Measurements from ENCODE around the gene CALD1.

CALD1 gene

GRCh38 chr7:134886353-134887057, 107.1 kb downstream of the CALD1 start:
- no peak for TF ChIP-seq TCF4 (CRISPR knock-in tag; IDR thresholded peaks at IDR 0.05; ENCODE audit: borderline replicate concordance)
- TF ChIP-seq RARB (CRISPR knock-in tag; IDR thresholded peaks at IDR 0.05): no peak
- TF ChIP-seq ISL1 (CRISPR knock-in tag; IDR thresholded peaks at IDR 0.05): peak; percentile 93
- 0 out of 2 replicates have a peak, but pooled peaks have one; percentile 67 for TF ChIP-seq PATZ1 (CRISPR knock-in tag; IDR thresholded peaks at IDR 0.05; ENCODE audit: borderline replicate concordance)
- no peak for TF ChIP-seq CSDC2 (CRISPR knock-in tag; IDR thresholded peaks at IDR 0.05)
- TF ChIP-seq ZC3H10 (CRISPR knock-in tag; IDR thresholded peaks at IDR 0.05): no peak
- TF ChIP-seq CREB5 (CRISPR knock-in tag; IDR thresholded peaks at IDR 0.05; ENCODE audit: low read depth): peak; percentile 68; the same call in 1 of the 2 replicates
- TF ChIP-seq ESRRG (CRISPR knock-in tag; IDR thresholded peaks at IDR 0.05): peak; percentile 55; the same call in 1 of the 2 replicates
- TF ChIP-seq OSR1 (CRISPR knock-in tag; IDR thresholded peaks at IDR 0.05): no peak
- TF ChIP-seq POU6F1 (CRISPR knock-in tag; IDR thresholded peaks at IDR 0.05; ENCODE audit: borderline replicate concordance, low read depth): peak; percentile 53; the same call in 1 of the 2 replicates
- no peak for TF ChIP-seq TOX (CRISPR knock-in tag; IDR thresholded peaks at IDR 0.05; ENCODE audit: borderline replicate concordance)
- no peak for TF ChIP-seq ZNF70 (CRISPR knock-in tag; IDR thresholded peaks at IDR 0.05)
- TF ChIP-seq ZFP3 (CRISPR knock-in tag; IDR thresholded peaks at IDR 0.05): 0 out of 2 replicates have a peak, but pooled peaks have one; percentile 15
- ATAC-seq: peak; percentile 24

- TF ChIP-seq ZFP3 (CRISPR knock-in tag; IDR thresholded peaks at IDR 0.05): no peak
- TF ChIP-seq GLIS3 (CRISPR knock-in tag; IDR thresholded peaks at IDR 0.05): no peak
- TF ChIP-seq ARNTL (CRISPR knock-in tag; IDR thresholded peaks at IDR 0.05; ENCODE audit: borderline replicate concordance, low read depth): no peak
- no peak for TF ChIP-seq SNAI2 (CRISPR knock-in tag; IDR thresholded peaks at IDR 0.05)
- TF ChIP-seq ZNF8 (CRISPR knock-in tag; IDR thresholded peaks at IDR 0.05): no peak
- TF ChIP-seq ZC3H10 (CRISPR knock-in tag; IDR thresholded peaks at IDR 0.05): no peak
- TF ChIP-seq CSRNP3 (CRISPR knock-in tag; IDR thresholded peaks at IDR 0.05): no peak
- no peak for TF ChIP-seq POU6F1 (CRISPR knock-in tag; IDR thresholded peaks at IDR 0.05; ENCODE audit: borderline replicate concordance, low read depth)
- TF ChIP-seq ISL1 (CRISPR knock-in tag; IDR thresholded peaks at IDR 0.05): no peak
- no peak for TF ChIP-seq CSDC2 (CRISPR knock-in tag; IDR thresholded peaks at IDR 0.05)
- TF ChIP-seq CREB5 (CRISPR knock-in tag; IDR thresholded peaks at IDR 0.05; ENCODE audit: low read depth): no peak
- TF ChIP-seq ZNF565 (CRISPR knock-in tag; conservative IDR thresholded peaks at IDR 0.05; ENCODE audit: low read depth): no peak
- TF ChIP-seq PATZ1 (CRISPR knock-in tag; IDR thresholded peaks at IDR 0.05; ENCODE audit: borderline replicate concordance): no peak
- no peak for TF ChIP-seq ZFP30 (CRISPR knock-in tag; IDR thresholded peaks at IDR 0.05)
- no peak for TF ChIP-seq ZNF70 (CRISPR knock-in tag; IDR thresholded peaks at IDR 0.05)
- no peak for TF ChIP-seq RARB (CRISPR knock-in tag; IDR thresholded peaks at IDR 0.05)
- TF ChIP-seq ESRRG (CRISPR knock-in tag; IDR thresholded peaks at IDR 0.05): no peak
- ATAC-seq: no peak
Observed at GRCh38 chr7:134887523-134887922, 108.1 kb downstream of the CALD1 start.

All from SK-N-SH treated with all-trans-retinoic acid at 6 μM for 48 hours (cell line).